Cardiac septum (tissue), 1 donor: ENCODE measurements around the gene MCRIP1. TPM values are rescaled to one million over a fixed set of nuclear protein-coding genes. Genes with fewer than 3 reads are reported as not detected.
A peak's percentile ranks its signal among the peaks of the same experiment; 100 is the strongest.

Experiments used
- DNase-seq: peaks from one replicate; pipeline ENCODE4 v3.0.0-alpha.2; 2020; ENCODE audit warnings: low spot score
- intact Hi-C: fragments of 100-400 bp; cut with DNase I; formaldehyde crosslinking; loops from one replicate; pipeline ENCODE4 v1.14.0; 2022
- total RNA-seq: library from RNA; stranded (reverse); fragmentation: NEBNext Ultra II Directional; extraction: Animal tissue kit (Norgen Biotek cat#: 25700); gene quantifications from one replicate; pipeline ENCODE4 v1.2.1, GENCODE V29; 2021
- donor health status: DM: no; HTN: no; CAD: no.

The MCRIP1 gene
- total RNA-seq, 1 donor from 2014 or later: 102 TPM

- intact Hi-C loops: no loop called here
- no peak for DNase-seq
These were observed 7.1 kb downstream of the MCRIP1 start for GRCh38 chr17:81825841-81826466.

- no peak for DNase-seq
- intact Hi-C loops: no loop called here
These were observed 8.5 kb downstream of the MCRIP1 start for GRCh38 chr17:81824595-81824994.

GRCh38 chr17:81823820-81824550 is 9.1 kb downstream of the MCRIP1 start:
- intact Hi-C loops: no loop called here

GRCh38 chr17:81822996-81823819 is 9.9 kb downstream of the MCRIP1 start:
- intact Hi-C loops: no loop called here
- DNase-seq: no peak

More at GRCh38 chr17:81823820-81824550, 9.1 kb downstream of the MCRIP1 start:
- DNase-seq: no peak

GRCh38 chr17:81822312-81822637 is 10.8 kb downstream of the MCRIP1 start:
- intact Hi-C loops: no loop called here
- no peak for DNase-seq

GRCh38 chr17:81821603-81822311 is 11.3 kb downstream of the MCRIP1 start:
- peak; percentile 87 for DNase-seq
- intact Hi-C loops: no loop called here

GRCh38 chr17:81821147-81821546 is 11.9 kb downstream of the MCRIP1 start:
- DNase-seq: no peak
- intact Hi-C loops: no loop called here

- intact Hi-C loops: no loop called here
- DNase-seq: no peak
These were observed 13.4 kb downstream of the MCRIP1 start for GRCh38 chr17:81819708-81820107.

- intact Hi-C loops: no loop called here
- DNase-seq: no peak
These were observed 15.3 kb downstream of the MCRIP1 start for GRCh38 chr17:81817758-81818147.

- intact Hi-C loops: no loop called here
These were observed 17.5 kb downstream of the MCRIP1 start for GRCh38 chr17:81815646-81815986.

GRCh38 chr17:81814748-81815645 is 18.1 kb downstream of the MCRIP1 start:
- intact Hi-C loops: no loop called here
- no peak for DNase-seq

More at GRCh38 chr17:81815646-81815986, 17.5 kb downstream of the MCRIP1 start:
- DNase-seq: no peak

GRCh38 chr17:81813861-81814683 is 19.0 kb downstream of the MCRIP1 start:
- DNase-seq: no peak
- intact Hi-C loops: no loop called here

- DNase-seq: no peak
- intact Hi-C loops: no loop called here
These were observed 19.8 kb downstream of the MCRIP1 start for GRCh38 chr17:81813371-81813684.

- DNase-seq: no peak
- intact Hi-C loops: no loop called here
These were observed 20.3 kb downstream of the MCRIP1 start for GRCh38 chr17:81812571-81813370.

GRCh38 chr17:81811705-81812570 is 21.2 kb downstream of the MCRIP1 start:
- DNase-seq: no peak
- intact Hi-C loops: no loop called here

GRCh38 chr17:81810892-81811704 is 22.0 kb downstream of the MCRIP1 start:
- DNase-seq: no peak
- intact Hi-C loops: no loop called here
